Measurements from ENCODE around the gene TMEM164.

TMEM164 gene

GRCh38 chrX:110157444-110157843 lies 154.5 kb downstream of the TMEM164 start:
- in situ Hi-C loops (cut with MboI; ENCODE audit: low sequenced_read_pairs): loop anchor here (5.0 kb wide), 1 partner anchor 250 kb away; no protein-coding TSS in a partner anchor

DNA sequence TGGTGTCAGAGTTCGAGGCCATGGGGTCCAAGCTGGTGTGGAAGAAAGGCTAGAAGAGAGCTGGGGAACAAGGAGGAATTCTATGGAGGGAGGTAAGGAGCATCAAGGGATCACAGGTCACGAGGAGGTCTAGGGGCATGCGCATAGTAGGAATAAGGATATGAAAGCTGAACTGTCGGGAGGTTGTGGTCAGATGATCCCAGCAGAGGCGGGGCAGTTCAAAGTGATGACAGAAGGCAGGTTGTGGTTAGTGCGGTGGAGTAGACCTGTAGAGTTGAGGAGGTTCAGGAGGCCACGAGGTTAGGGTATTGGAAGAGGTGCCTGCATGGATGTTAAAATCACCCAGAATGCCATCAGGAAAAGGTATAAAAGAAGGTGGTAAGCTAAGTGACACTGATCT lies 156.3 kb downstream of the TMEM164 start:
- in situ Hi-C loops (cut with MboI; ENCODE audit: low sequenced_read_pairs): loop anchor here (5.0 kb wide), 1 partner anchor 248 kb away; no protein-coding TSS in a partner anchor

GRCh38 chrX:110159865-110160264 lies 157.0 kb downstream of the TMEM164 start:
- in situ Hi-C loops (cut with MboI; ENCODE audit: low sequenced_read_pairs): loop anchor here (5.0 kb wide), 1 partner anchor 247 kb away; no protein-coding TSS in a partner anchor

DNA sequence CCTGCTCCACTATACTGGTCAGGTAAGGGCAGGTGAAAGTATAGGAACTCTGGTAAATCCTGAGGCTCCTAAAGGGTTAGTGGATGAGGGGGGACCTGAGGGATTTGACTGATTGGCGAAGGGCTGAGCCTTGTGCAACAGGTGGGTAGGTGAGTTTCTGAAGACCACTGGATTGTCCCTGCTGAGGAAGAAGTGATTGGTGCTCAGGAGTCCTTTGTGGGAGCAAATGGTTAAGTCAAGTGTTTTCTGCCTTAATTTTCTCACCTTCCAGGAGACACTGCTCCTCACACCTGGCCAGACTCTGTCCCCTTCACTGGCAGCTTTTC lies 158.4 kb downstream of the TMEM164 start:
- in situ Hi-C loops (cut with MboI; ENCODE audit: low sequenced_read_pairs): no loop called here

GRCh38 chrX:110162131-110162530 lies 159.2 kb downstream of the TMEM164 start:
- in situ Hi-C loops (cut with MboI; ENCODE audit: low sequenced_read_pairs): no loop called here

DNA sequence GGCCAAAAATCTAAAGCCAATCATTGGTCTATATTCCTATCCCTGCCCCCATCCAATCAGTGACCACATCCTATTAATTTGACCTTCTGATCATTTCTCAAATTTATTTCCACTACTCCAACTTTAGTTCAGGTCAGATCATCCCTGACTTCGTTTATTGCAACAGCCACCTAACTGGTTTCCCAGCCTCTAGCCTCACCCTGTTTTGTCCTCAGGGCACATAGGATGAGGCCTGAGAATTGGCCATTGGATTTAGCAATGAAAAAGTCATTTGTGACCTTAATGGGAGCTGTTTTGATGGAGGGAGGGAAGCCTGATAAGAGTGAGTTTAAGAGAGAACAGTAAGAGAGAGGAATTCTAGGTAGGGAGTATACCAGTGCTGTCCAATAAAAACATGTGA lies 160.0 kb downstream of the TMEM164 start:
- in situ Hi-C loops (cut with MboI; ENCODE audit: low sequenced_read_pairs): no loop called here

DNA sequence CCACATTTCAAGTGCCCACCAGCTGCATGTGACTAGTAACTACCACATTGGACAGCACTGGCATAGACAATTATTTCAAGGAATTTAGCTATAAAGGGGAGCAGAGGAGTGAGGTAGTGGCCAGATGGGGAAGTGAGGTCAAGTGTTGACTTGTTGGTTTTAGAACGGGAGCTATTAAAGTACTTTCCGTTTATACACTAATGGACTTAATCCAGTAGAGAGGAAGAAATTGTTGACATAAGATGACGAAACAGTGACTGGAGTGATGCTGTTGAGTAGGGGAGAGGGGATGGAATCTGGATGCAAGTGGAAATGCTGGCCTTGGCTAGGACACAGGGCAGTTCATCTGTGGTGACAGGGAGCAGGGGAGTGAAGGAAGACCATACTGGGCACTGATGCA lies 160.6 kb downstream of the TMEM164 start:
- in situ Hi-C loops (cut with MboI; ENCODE audit: low sequenced_read_pairs): no loop called here

DNA sequence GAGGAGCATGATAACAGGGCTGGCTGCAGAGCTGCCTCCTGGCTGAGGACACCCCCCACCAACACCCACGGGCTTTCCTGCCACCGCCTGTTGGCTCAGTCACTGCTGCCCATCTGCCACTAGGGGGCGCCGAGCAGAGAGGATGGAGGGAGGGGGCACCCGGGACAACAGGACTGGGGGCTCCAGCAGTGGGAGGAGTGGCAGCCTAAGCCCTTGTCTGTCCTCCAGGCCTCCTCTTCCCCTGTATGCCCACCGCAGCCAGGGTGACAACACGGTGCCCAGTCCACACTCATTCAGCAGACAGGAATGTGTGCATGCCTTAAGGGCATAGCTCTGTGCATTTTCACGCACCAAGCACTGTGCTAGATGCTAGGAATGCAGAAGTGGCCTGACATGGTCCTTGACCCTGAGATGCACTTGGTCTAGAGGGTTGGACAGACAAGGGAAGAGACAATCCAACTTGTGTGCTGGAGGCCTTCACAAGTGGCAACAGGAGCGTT lies 165.1 kb downstream of the TMEM164 start:
- in situ Hi-C loops (cut with MboI; ENCODE audit: low sequenced_read_pairs): no loop called here

- in situ Hi-C loops (cut with MboI; ENCODE audit: low sequenced_read_pairs): no loop called here
Measured at GRCh38 chrX:110168585-110168984, 165.7 kb downstream of the TMEM164 start.

GRCh38 chrX:110170029-110170428 lies 167.1 kb downstream of the TMEM164 start:
- in situ Hi-C loops (cut with MboI; ENCODE audit: low sequenced_read_pairs): no loop called here

DNA sequence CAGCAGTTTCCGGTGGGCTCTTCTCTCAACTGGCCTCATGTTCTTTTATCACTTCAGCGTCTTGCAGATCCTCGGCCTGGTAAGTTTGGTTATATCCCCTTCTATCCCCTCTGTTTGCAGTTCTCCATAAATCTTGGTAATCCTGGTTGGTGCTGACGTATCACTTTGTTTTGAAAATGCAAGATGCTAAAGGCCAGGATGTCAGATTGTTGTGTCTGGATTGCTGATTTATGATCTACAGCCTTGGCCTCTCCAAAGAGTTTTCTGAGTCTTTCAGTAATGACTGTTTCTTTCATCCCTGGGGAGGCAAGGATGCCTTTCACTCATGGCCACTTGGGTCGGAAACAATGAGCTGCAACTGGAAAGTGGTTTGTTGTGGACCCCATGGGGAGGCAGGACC lies 168.5 kb downstream of the TMEM164 start:
- in situ Hi-C loops (cut with MboI; ENCODE audit: low sequenced_read_pairs): no loop called here

GRCh38 chrX:110172215-110172614 lies 169.3 kb downstream of the TMEM164 start:
- in situ Hi-C loops (cut with MboI; ENCODE audit: low sequenced_read_pairs): no loop called here

- in situ Hi-C loops (cut with MboI; ENCODE audit: low sequenced_read_pairs): no loop called here
Measured at GRCh38 chrX:110173192-110174175, 170.6 kb downstream of the TMEM164 start.

GRCh38 chrX:110175146-110175545 lies 172.2 kb downstream of the TMEM164 start:
- in situ Hi-C loops (cut with MboI; ENCODE audit: low sequenced_read_pairs): no loop called here

GRCh38 chrX:110175696-110176095 lies 172.8 kb downstream of the TMEM164 start:
- in situ Hi-C loops (cut with MboI; ENCODE audit: low sequenced_read_pairs): no loop called here

DNA sequence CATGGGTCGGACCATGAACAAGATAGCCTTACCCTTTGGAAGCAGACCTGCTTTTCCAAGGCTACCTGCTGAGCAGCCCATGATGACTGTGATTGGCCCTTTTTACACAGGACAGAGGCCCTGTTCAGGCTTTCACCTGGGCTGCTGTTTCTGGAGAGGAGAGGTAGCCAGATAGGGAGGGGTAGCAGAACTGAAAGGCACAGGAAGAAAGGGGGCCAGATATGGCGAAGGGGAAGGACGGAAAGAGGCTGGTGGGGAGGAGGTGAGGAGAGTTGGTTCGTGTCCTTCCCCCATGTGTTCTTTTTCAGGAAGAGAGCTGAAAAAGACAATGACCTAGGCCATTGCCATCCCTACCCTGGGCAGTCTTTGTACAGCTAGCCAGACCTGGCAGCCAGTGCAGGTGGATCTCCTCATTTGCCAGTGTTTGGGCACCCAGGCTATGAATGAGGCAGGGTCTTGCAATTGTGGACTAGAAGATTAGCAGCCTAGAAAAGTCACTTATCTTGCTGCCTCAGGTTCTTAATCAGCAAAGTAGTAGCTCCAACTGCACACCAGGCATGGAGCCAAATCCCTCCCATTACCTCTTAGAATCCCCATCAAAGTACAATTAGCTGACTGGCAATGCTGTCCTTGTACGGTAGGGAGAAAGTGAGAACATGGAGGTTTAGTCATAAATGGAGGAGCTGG lies 175.4 kb downstream of the TMEM164 start:
- in situ Hi-C loops (cut with MboI; ENCODE audit: low sequenced_read_pairs): no loop called here

GRCh38 chrX:110180176-110180927 lies 177.4 kb downstream of the TMEM164 start:
- in situ Hi-C loops (cut with MboI; ENCODE audit: low sequenced_read_pairs): no loop called here

GRCh38 chrX:110180928-110181310 lies 178.0 kb downstream of the TMEM164 start:
- in situ Hi-C loops (cut with MboI; ENCODE audit: low sequenced_read_pairs): no loop called here

DNA sequence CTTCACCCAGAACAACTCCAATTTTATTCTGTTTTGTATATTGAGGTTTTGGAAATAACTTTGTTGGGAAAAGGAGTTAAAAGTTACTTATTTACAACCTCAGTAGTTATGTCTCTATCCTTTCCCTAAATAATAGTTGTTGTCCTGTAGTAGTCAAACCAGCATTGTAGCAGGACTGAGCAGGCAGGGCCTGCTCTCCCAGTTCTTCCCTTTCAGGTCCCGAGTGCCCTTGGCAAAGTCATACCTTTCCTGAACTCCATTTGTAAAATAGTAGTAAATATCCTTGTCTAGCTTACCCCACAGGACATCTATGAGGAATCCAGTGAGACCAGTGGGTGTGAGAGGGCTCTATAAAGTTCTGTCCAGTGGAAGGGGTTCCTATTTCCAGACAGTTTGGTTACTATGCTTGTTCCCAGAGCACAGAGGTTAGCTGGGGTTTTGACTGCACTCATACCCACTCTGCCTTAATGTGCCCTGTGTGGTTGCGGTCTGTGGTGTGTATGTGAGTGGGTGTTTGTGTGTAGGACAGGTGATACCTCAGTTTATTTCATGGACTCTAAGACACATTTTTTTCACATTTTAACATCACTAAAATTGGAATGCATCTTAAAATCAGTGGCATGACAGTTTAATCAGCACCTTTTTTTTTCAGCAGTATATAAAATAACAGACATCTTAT lies 178.7 kb downstream of the TMEM164 start:
- in situ Hi-C loops (cut with MboI; ENCODE audit: low sequenced_read_pairs): no loop called here

DNA sequence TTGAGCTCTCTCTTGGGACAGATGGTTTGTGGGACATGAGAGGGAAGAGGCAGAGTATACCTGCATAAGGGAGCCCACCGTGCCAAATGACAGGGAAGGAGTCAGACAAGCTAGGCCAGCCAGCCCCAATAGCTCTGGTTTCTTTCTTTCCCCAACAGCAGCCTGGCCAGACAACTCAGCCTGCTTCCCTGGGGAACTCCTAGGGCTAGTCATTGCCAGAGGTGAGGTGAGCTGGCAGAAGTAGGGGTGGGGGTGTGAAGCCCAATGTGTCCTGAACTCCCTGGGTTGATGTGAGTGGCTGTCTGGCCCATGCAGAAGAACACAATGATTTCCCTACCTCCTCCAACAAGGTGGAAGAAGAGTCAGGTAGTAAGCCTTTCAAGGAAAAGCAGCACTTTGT lies 179.4 kb downstream of the TMEM164 start:
- in situ Hi-C loops (cut with MboI; ENCODE audit: low sequenced_read_pairs): no loop called here

DNA sequence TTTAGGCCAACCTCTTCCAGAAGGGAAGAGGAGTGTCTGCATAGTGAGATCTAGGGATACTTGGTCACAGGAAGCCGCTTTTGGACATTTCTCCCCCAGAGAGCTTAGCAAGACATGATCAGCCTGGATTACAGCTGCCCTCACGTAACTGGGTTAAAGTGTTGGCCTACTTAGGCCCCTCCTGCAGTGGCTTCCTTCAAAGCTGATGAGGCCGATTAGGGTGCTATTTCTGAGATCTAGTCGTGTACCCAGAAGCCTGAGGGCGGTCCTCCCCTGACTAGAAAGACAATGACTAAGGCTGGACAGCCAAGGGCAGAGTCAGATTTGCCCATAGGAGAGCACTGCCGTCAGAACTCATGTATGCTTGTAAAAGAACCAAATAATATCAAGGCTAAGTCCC lies 180.0 kb downstream of the TMEM164 start:
- in situ Hi-C loops (cut with MboI; ENCODE audit: low sequenced_read_pairs): no loop called here

Measured in HL-60/S4 (cell line).